Retinal pigment epithelial cell (primary cell): ENCODE results near the gene NDUFB4.

Experiments used
- DNase-seq: peaks from one replicate; pipeline ENCODE4 v3.0.0-alpha.2; 2010; ENCODE audit warnings: low read depth
- H3K4me3 ChIP-seq: 2 replicates; pipeline ENCODE4 v1.5.1; 2011; ENCODE audit warnings: mild to moderate bottlenecking, low read length, control low read depth, moderate library complexity
- TF ChIP-seq, protein P1 (sequence below): conservative IDR thresholded peaks from 2 replicates; pipeline ENCODE4 v1.5.1; 2011; ENCODE audit warnings: low read depth, low read length, control low read depth, inconsistent platforms

Gene NDUFB4

DNA sequence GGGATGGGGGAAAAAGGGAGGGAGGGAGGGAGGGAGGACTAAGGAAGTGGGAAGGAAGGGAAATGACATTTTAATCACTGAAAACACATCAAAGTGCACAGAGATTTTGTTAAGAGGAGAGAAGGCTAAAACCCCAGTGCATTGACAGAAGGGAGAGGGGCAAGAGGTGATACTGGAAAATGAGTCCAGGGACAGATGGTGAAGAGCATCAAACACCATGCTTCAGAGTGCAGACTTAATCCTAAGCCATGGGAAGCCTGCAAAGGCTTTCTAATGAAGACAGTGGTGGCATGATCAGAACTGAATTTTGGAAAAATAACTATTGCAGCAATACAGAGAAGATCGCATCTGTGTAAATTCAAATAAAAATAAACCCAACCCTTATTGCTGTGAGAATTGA, 44.1 kb downstream of the NDUFB4 start:
- TF ChIP-seq, protein P1, sequence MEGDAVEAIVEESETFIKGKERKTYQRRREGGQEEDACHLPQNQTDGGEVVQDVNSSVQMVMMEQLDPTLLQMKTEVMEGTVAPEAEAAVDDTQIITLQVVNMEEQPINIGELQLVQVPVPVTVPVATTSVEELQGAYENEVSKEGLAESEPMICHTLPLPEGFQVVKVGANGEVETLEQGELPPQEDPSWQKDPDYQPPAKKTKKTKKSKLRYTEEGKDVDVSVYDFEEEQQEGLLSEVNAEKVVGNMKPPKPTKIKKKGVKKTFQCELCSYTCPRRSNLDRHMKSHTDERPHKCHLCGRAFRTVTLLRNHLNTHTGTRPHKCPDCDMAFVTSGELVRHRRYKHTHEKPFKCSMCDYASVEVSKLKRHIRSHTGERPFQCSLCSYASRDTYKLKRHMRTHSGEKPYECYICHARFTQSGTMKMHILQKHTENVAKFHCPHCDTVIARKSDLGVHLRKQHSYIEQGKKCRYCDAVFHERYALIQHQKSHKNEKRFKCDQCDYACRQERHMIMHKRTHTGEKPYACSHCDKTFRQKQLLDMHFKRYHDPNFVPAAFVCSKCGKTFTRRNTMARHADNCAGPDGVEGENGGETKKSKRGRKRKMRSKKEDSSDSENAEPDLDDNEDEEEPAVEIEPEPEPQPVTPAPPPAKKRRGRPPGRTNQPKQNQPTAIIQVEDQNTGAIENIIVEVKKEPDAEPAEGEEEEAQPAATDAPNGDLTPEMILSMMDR: no peak
- DNase-seq: no peak
- H3K4me3 ChIP-seq: no peak overlapping the region

GRCh38 chr3:120641696-120642246, 45.6 kb downstream of the NDUFB4 start:
- H3K4me3 ChIP-seq: no peak overlapping the region
- DNase-seq: no peak
- TF ChIP-seq, protein P1: no peak

DNA sequence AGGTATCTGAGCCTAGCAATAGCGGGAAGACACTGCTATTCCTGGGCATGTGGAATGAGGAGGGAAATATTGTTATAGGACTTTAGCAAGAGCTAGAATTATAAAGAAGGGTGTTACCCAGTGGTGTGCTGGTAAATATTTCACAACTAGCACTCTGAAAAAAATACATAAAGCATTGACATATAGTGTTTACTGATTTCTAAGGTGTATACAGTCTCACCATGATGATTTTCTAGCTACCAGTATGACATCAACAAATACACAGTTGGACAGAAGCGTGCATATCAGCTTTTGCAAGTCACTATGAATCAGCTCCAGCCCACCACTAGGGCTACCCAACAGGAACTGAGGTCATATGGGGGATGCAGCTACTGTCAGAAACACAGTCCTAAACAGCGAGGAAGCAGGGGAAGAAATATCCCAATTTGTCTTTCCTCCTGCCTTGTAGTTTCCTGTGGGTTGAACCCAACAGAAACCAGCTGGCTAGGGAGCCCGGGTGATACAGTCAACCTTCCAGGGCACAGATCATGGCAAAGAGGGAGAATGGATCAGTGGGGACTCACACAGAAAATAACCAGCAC, 46.3 kb downstream of the NDUFB4 start:
- DNase-seq: no peak
- TF ChIP-seq, protein P1: no peak
- H3K4me3 ChIP-seq: no peak overlapping the region

DNA sequence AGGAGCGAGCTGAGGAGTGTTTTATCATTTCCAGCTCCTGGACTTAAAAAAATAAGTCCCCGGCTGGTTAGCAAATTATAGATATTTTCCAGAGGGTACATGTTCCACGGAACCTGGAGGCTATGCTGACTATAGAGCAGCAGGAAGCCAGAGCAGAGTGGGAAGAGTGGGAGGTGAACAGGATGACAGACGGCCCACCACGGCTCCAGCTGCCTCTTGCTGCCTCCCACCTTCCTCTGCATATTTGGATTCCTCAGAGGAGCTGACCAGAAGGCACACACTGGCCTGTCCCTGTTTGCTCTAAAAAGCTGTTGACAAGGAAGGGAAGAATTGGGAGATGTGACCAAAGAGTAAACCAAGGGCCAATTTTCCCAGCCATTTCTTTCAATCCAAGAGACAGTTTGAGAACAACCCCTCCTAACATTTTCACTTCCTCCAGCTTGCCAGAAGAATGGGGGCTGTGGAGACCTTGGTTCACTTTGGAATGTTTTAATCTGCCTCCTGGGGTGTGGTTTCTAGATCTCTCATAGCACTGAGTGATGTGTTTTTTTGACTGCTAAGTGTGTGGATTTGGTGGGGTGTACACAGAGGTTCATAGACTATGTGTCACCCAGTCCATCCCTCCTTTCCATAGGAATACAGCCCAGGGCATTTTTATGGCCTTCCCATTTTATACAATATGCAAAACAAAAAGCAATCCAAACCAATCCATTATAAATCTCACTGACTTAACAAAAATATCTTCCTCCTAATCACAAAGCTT, 49.1 kb downstream of the NDUFB4 start:
- DNase-seq: no peak
- TF ChIP-seq, protein P1: no peak

GRCh38 chr3:120646771-120647432, 50.8 kb downstream of the NDUFB4 start:
- TF ChIP-seq, protein P1: no peak
- H3K4me3 ChIP-seq: no peak overlapping the region
- DNase-seq: no peak

More for the DNA sequence above, 49.1 kb downstream of the NDUFB4 start:
- H3K4me3 ChIP-seq: no peak overlapping the region

DNA sequence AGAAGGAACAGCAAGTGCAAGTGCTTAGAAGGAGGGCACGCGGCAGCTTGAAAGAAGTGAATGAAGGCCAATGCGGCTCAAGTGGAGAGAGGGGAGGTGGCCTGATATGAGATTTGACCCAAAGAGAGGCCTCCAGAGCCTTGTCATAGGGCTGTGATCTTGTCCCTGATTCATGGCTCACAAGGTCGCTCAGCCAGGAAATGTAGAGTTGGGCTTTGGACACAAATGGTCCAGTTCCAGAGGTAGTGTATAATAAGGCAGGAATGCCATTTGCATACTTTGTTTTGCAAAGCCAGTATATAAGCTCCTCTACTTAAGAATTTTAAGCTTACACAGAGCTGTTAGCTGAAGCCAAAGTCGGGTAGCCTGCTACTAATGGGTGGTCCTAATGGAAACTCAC, 52.2 kb downstream of the NDUFB4 start:
- no peak overlapping the region for H3K4me3 ChIP-seq
- peak; percentile 28 for DNase-seq
- TF ChIP-seq, protein P1: no peak
